DOHH2 (cell line): Measurements from ENCODE around the gene DIS3L2.
A peak's percentile ranks its signal among the peaks of the same experiment; 100 is the strongest.

Experiments
- H3F3A ChIP-seq: fragments of 200-600 bp; sonication (generic), shearing (Covaris generic); 2 replicates; pipeline ENCODE4 v1.6.0; 2016; ENCODE audit warnings: antibody characterized with exemption, mild to moderate bottlenecking; ENCODE audit not compliant: control insufficient read depth, insufficient read depth
- H3K27ac ChIP-seq: fragments of 200-600 bp; sonication (generic); 2 replicates; pipeline ENCODE4 v1.5.1; 2014; ENCODE audit warnings: low read depth, mild to moderate bottlenecking, low read length, moderate library complexity
- H3K27me3 ChIP-seq: fragments of 200-600 bp; sonication (generic); 2 replicates; pipeline ENCODE4 v1.6.1; 2014; ENCODE audit warnings: mild to moderate bottlenecking, low read length, mixed read lengths; ENCODE audit not compliant: control insufficient read depth
- H3K36me3 ChIP-seq: fragments of 200-600 bp; sonication (generic); 2 replicates; pipeline ENCODE4 v1.6.1; 2014; ENCODE audit warnings: mild to moderate bottlenecking, low read length, moderate library complexity, mixed read lengths; ENCODE audit not compliant: control insufficient read depth
- H3K4me1 ChIP-seq: fragments of 200-600 bp; sonication (generic); 2 replicates; pipeline ENCODE4 v1.6.1; 2014; ENCODE audit warnings: mild to moderate bottlenecking, low read length, mixed read lengths; ENCODE audit not compliant: control insufficient read depth
- H3K4me2 ChIP-seq: fragments of 200-600 bp; sonication (generic); 2 replicates; pipeline ENCODE4 v1.6.0; 2014; ENCODE audit warnings: mild to moderate bottlenecking, low read length, moderate library complexity
- H3K4me3 ChIP-seq: fragments of 200-600 bp; sonication (generic); 2 replicates; pipeline ENCODE4 v1.5.1; 2014; ENCODE audit warnings: mild to moderate bottlenecking, low read length, mixed read lengths
- H3K79me2 ChIP-seq: fragments of 200-600 bp; sonication (generic); 2 replicates; pipeline ENCODE4 v1.6.1; 2014; ENCODE audit warnings: mild to moderate bottlenecking, low read length, mixed read lengths; ENCODE audit not compliant: control insufficient read depth
- H3K9me2 ChIP-seq: fragments of 200-600 bp; sonication (generic); replicated peaks from 2 replicates; pipeline ENCODE4 v1.6.1; 2014; ENCODE audit warnings: mild to moderate bottlenecking, low read length, mixed read lengths; ENCODE audit not compliant: control insufficient read depth
- H3K9me3 ChIP-seq: fragments of 200-600 bp; sonication (generic); 2 replicates; pipeline ENCODE4 v1.6.1; 2014; ENCODE audit warnings: antibody characterized with exemption, low read length, mixed read lengths; ENCODE audit not compliant: control insufficient read depth, insufficient read depth
- H4K20me1 ChIP-seq: fragments of 200-600 bp; sonication (generic); 2 replicates; pipeline ENCODE4 v1.6.0; 2014; ENCODE audit warnings: low read depth, mild to moderate bottlenecking, antibody characterized with exemption, low read length, moderate library complexity; ENCODE audit not compliant: control insufficient read depth, insufficient read depth
- EZH2phosphoT487 ChIP-seq: fragments of 200-600 bp; sonication (generic); IDR thresholded peaks from 2 replicates; pipeline ENCODE4 v1.6.1; 2017; ENCODE audit warnings: borderline replicate concordance, mild to moderate bottlenecking, antibody characterized with exemption, low read length, moderate library complexity, mixed read lengths
- TF ChIP-seq, protein P1 (sequence below): fragments of 200-600 bp; sonication (generic); IDR thresholded peaks from one replicate; pipeline ENCODE4 v1.5.1; 2014; ENCODE audit warnings: antibody characterized with exemption, mild to moderate bottlenecking, low read depth, low read length; ENCODE audit not compliant: poor library complexity, severe bottlenecking

The DIS3L2 gene

DNA sequence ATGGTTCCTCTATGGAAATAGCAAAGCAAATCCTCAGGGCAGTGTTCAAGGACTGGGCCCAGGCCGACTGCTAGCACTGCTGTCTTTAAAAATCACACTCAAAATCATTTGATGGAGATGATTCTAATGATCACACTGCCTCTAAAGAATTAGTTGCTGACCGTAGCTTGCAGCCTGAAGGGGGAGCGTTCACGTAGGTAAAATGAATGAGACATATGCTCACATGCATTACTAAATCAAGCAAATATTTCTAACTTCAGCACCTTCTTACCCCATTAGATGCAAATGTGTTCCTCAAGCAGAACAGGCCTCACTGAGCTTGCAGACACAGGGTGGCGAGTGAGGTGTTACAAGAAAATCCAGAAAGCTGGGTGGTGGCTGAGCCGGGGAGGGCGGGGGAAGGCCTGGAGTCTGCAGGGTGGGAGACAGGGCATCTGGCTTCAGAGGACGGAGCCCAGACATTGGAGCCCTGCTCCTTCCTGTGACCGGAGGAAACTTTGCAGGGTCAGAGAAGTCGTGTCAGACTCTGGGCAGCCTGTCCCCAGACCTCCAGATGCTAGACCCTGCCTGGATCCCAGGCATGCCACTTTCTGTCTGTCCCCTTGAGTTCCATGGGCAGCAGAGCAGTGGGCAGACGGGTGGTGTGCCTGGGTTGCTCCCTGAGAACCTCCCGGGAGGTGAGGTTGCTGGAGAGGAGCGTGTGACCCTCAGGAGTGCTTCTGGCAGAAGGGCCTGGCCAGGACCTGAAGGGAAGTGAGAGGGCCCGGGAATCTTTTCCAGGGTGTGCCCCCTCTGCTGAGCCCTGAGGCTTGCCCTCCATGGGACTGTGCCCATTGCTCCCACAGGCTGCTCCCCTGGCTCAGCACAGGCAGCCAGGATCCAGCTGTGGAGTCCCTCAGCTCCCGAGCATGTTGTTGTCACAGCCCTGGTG lies 28.3 kb upstream of the DIS3L2 start:
- Histone ChIP-seq H3K9me2 (no peaks in the 10 kb centered on the region), H4K20me1 (peaks cover 4% of the 10 kb centered on the region; the same call in 1 of the 2 replicates), H3K4me1 (peaks cover 24% of the 10 kb centered on the region), H3K36me3 (no peaks in the 10 kb centered on the region), H3K27me3 (peaks cover 25% of the 10 kb centered on the region; the same call in 1 of the 2 replicates), H3K4me3 (peak overlapping the region; percentile 18; the same call in 1 of the 2 replicates), H3K27ac (no peak overlapping the region), H3K79me2 (no peaks in the 10 kb centered on the region), H3K4me2 (peak overlapping the region; percentile 59), H3K9me3 (no peaks in the 10 kb centered on the region), H3F3A (0 out of 2 replicates have a peak, but pooled peaks cover 5% of the 10 kb centered on the region)
- TF ChIP-seq, protein P1, sequence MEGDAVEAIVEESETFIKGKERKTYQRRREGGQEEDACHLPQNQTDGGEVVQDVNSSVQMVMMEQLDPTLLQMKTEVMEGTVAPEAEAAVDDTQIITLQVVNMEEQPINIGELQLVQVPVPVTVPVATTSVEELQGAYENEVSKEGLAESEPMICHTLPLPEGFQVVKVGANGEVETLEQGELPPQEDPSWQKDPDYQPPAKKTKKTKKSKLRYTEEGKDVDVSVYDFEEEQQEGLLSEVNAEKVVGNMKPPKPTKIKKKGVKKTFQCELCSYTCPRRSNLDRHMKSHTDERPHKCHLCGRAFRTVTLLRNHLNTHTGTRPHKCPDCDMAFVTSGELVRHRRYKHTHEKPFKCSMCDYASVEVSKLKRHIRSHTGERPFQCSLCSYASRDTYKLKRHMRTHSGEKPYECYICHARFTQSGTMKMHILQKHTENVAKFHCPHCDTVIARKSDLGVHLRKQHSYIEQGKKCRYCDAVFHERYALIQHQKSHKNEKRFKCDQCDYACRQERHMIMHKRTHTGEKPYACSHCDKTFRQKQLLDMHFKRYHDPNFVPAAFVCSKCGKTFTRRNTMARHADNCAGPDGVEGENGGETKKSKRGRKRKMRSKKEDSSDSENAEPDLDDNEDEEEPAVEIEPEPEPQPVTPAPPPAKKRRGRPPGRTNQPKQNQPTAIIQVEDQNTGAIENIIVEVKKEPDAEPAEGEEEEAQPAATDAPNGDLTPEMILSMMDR, result peak; percentile 61
- no peak for TF ChIP-seq EZH2phosphoT487

DNA sequence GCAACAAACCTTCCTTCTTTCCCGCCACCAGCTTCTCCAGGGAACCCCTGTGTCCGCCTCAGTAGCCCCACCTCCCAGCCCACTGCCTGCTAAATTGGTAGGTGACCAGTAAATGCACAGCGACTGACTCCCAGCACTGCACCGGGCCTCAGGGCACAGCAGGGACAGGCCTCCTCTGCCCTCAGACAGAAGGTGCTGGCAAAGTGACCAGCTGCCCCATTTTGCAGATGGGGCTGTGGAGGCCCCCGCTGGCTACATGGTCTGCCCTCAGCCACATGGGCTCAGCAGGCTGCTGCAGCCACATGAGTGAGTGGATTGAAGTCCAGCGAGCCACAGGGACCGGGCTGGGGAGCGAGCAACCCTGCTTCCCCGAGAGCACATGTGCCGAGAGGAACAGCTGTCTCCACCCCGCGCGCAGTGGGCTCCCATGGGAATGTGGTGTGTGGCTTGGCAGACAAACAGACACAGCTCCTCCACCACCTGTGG lies 27.6 kb upstream of the DIS3L2 start:
- Histone ChIP-seq H3K4me2 (peak overlapping the region; percentile 59), H3F3A (0 out of 2 replicates have a peak, but pooled peaks cover 5% of the 10 kb centered on the region), H3K27me3 (peaks cover 17% of the 10 kb centered on the region; the same call in 1 of the 2 replicates), H3K4me1 (peaks cover 24% of the 10 kb centered on the region), H3K27ac (no peak overlapping the region), H3K9me2 (no peaks in the 10 kb centered on the region), H3K4me3 (no peak overlapping the region), H3K9me3 (no peaks in the 10 kb centered on the region), H4K20me1 (0 out of 2 replicates have a peak, but pooled peaks cover 4% of the 10 kb centered on the region), H3K79me2 (no peaks in the 10 kb centered on the region), H3K36me3 (no peaks in the 10 kb centered on the region)
- TF ChIP-seq, protein P1, result no peak
- no peak for TF ChIP-seq EZH2phosphoT487

DNA sequence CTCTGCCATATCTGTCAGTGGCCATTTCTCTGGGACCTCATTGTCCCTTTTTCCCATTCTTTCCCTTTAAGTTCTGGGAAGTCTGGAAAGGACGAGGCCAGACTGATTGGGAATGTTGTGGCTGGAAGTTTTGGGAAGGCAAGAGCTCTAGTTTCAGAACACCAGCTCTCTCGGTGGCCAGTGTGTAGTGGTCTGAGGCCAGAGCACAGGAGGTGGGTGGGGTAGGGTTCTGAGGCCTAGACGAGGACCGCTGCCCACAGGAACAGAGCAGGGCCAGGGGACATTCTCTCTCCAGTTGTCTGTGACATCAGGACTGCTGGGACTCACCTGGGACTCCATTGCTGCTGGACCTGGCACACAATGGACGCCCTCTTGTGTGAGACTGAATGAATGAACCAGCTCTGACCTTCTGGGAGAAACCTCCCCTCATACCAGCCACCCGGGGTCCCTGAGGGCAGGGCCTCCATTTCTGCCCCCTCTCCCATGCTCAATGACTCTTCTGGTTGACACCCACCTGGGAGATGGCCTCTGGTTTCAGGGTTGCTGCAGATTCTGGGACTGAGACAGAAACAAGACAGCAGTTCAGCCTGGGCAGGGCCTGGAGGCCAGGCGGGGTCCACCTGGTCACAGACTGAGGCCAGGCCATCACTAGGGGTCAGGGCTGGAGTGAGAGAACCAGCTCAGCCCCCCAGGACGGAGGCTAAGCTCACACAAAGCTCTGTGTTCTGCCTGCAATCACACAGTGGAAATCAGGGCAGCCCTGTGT lies 26.9 kb upstream of the DIS3L2 start:
- peaks cover 13% of the 10 kb centered on the region; the same call in 1 of the 2 replicates for H3K27me3 ChIP-seq
- no peak for TF ChIP-seq EZH2phosphoT487
- TF ChIP-seq, protein P1, result no peak
- no peak overlapping the region for H3K4me3 ChIP-seq
- H4K20me1 ChIP-seq, result no peaks in the 10 kb centered on the region
- no peaks in the 10 kb centered on the region for H3K36me3 ChIP-seq
- H3K4me2 ChIP-seq, result peak overlapping the region; percentile 59; the same call in 1 of the 2 replicates
- no peaks in the 10 kb centered on the region for H3K9me2 ChIP-seq
- H3K79me2 ChIP-seq, result no peaks in the 10 kb centered on the region
- H3K9me3 ChIP-seq, result no peaks in the 10 kb centered on the region
- H3F3A ChIP-seq, result 0 out of 2 replicates have a peak, but pooled peaks cover 5% of the 10 kb centered on the region
- no peak overlapping the region for H3K27ac ChIP-seq
- H3K4me1 ChIP-seq, result peaks cover 24% of the 10 kb centered on the region
